ENCODE measurements around the gene AKR1A1. TPM values are rescaled to one million over a fixed set of nuclear protein-coding genes. Genes with fewer than 3 reads are reported as not detected.

The AKR1A1 gene
- total RNA-seq, 1 experiment from 2014 or later, result 142 TPM

DNA sequence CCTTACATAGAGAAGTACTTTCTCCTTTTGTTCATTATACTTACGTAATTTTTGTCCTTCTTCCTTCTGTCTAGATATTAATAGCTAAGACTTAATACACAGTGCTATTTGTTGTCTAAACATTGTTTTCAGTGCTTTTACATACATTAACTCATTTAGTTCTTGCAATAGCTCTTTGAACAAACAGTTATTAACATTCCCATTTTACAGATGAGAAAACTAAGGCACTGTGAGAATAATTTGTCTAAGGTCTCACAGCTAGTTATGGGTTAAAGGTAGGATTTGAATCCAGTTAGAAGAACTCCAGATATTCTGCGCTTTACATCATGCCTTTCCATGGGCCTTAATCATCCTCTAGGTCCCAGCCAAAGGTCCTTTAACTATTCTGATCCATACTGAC is 53.6 kb downstream of the AKR1A1 start:
- no TSS peak for BruUV-seq (replicated peaks)
- DNase-seq (ENCODE audit: low read depth, low spot score) (no peak), ATAC-seq (no peak)
- Histone ChIP-seq H3K9me3 (ENCODE audit: control insufficient read depth, insufficient read depth, low read depth, low read length) (no peaks in the 10 kb centered on the region), H3K27ac (ENCODE audit: low read length) (no peak overlapping the region), H3K4me1 (ENCODE audit: control insufficient read depth, insufficient read depth, low read length) (no peaks in the 10 kb centered on the region), H3K4me3 (ENCODE audit: low read depth in 2 of 2, low read length in 2 of 2) (no peak overlapping the region), H3K27me3 (ENCODE audit: control insufficient read depth, insufficient read depth, low read length) (no peaks in the 10 kb centered on the region), H3K36me3 (ENCODE audit: control insufficient read depth, insufficient read depth, low read length) (peaks cover 38% of the 10 kb centered on the region)
- intact Hi-C loops (cut with micrococcal nuclease; ENCODE audit: unreplicated experiment) (no loop called here), in situ Hi-C loops (cut with HindIII; ENCODE audit: low pct_unique_long_range_greater_than_20kb, low sequenced_read_pairs) (no loop called here)
- TF ChIP-seq, protein P1, sequence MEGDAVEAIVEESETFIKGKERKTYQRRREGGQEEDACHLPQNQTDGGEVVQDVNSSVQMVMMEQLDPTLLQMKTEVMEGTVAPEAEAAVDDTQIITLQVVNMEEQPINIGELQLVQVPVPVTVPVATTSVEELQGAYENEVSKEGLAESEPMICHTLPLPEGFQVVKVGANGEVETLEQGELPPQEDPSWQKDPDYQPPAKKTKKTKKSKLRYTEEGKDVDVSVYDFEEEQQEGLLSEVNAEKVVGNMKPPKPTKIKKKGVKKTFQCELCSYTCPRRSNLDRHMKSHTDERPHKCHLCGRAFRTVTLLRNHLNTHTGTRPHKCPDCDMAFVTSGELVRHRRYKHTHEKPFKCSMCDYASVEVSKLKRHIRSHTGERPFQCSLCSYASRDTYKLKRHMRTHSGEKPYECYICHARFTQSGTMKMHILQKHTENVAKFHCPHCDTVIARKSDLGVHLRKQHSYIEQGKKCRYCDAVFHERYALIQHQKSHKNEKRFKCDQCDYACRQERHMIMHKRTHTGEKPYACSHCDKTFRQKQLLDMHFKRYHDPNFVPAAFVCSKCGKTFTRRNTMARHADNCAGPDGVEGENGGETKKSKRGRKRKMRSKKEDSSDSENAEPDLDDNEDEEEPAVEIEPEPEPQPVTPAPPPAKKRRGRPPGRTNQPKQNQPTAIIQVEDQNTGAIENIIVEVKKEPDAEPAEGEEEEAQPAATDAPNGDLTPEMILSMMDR (IDR thresholded peaks at IDR 0.05), result no peak
- TF ChIP-seq TCF7L2 (IDR thresholded peaks at IDR 0.05; ENCODE audit: low read depth, low read length) (no peak), POLR2AphosphoS5 (IDR thresholded peaks at IDR 0.05; ENCODE audit: low read depth, low read length) (no peak), REST (IDR thresholded peaks at IDR 0.05; ENCODE audit: insufficient read depth in 1 of 2, low read depth in 2 of 2, low read length in 1 of 2) (no peak), SIN3A (IDR thresholded peaks at IDR 0.05; ENCODE audit: borderline replicate concordance, insufficient read depth, low read depth, low read length) (no peak)
- CTCF ChIA-PET, result no interaction called here
- POLR2A ChIA-PET, result no interaction called here

- Histone ChIP-seq H3K27me3 (ENCODE audit: control insufficient read depth, insufficient read depth, low read length) (no peaks in the 10 kb centered on the region), H3K36me3 (ENCODE audit: control insufficient read depth, insufficient read depth, low read length) (peaks cover 34% of the 10 kb centered on the region), H3K4me1 (ENCODE audit: control insufficient read depth, insufficient read depth, low read length) (no peaks in the 10 kb centered on the region), H3K9me3 (ENCODE audit: control insufficient read depth, insufficient read depth, low read depth, low read length) (no peaks in the 10 kb centered on the region), H3K4me3 (ENCODE audit: low read depth in 2 of 2, low read length in 2 of 2) (no peak overlapping the region), H3K27ac (ENCODE audit: low read length) (no peak overlapping the region)
- ChIA-PET CTCF (no interaction called here), POLR2A (no interaction called here)
- in situ Hi-C loops (cut with HindIII; ENCODE audit: low pct_unique_long_range_greater_than_20kb, low sequenced_read_pairs) (no loop called here), intact Hi-C loops (cut with micrococcal nuclease; ENCODE audit: unreplicated experiment) (no loop called here)
- TF ChIP-seq SIN3A (IDR thresholded peaks at IDR 0.05; ENCODE audit: borderline replicate concordance, insufficient read depth, low read depth, low read length) (no peak), POLR2AphosphoS5 (IDR thresholded peaks at IDR 0.05; ENCODE audit: low read depth, low read length) (no peak), REST (IDR thresholded peaks at IDR 0.05; ENCODE audit: insufficient read depth in 1 of 2, low read depth in 2 of 2, low read length in 1 of 2) (no peak), TCF7L2 (IDR thresholded peaks at IDR 0.05; ENCODE audit: low read depth, low read length) (no peak)
- TF ChIP-seq, protein P1 (IDR thresholded peaks at IDR 0.05), result no peak
- no peak for ATAC-seq
- TSS peak; percentile 89 for BruUV-seq (replicated peaks)
- DNase-seq (ENCODE audit: low read depth, low spot score), result no peak
Measured at GRCh38 chr1:45607404-45608074, 56.9 kb downstream of the AKR1A1 start.

Measured in Panc1 (cell line).